ENCODE data around the gene CELSR3. TPM values are rescaled to one million over a fixed set of nuclear protein-coding genes. Genes with fewer than 3 reads are reported as not detected.

The CELSR3 gene
- total RNA-seq, 2 experiments from 2014 or later: 4.9 to 5.0 TPM

GRCh38 chr3:48588230-48588629, 74.5 kb downstream of the CELSR3 start:
- no peaks in the 10 kb centered on the region for H3K36me3 Mint-ChIP-seq (ENCODE audit: low read depth)
- Histone ChIP-seq H3K9me3 (ENCODE audit: control insufficient read depth in 1 of 2, insufficient read depth in 1 of 2, low read length in 2 of 2) (peaks cover 0 to 3% of the 10 kb centered on the region in 2 experiments), H3K36me3 (ENCODE audit: insufficient read depth, low read length) (no peaks in the 10 kb centered on the region), H3K4me3 (ENCODE audit: low read length) (no peak overlapping the region), H3K4me1 (ENCODE audit: insufficient read depth, low read length) (no peaks in the 10 kb centered on the region), H3K27ac (ENCODE audit: low read depth in 1 of 2, low read length in 2 of 2) (no peak overlapping the region), H3K27me3 (ENCODE audit: control insufficient read depth in 1 of 2, insufficient read depth in 2 of 2, low read length in 2 of 2) (peaks cover 4 to 10% of the 10 kb centered on the region in 2 experiments)
- DNase-seq (no peak), ATAC-seq (ENCODE audit: poor library complexity) (no peak)
- H3K27ac Mint-ChIP-seq: no peak overlapping the region
- TF ChIP-seq CTCF (IDR thresholded peaks at IDR 0.05): no peak
- peaks cover 43% of the 10 kb centered on the region for H3K27me3 Mint-ChIP-seq
- H3K4me1 Mint-ChIP-seq (ENCODE audit: low read depth): no peaks in the 10 kb centered on the region
- H3K4me3 Mint-ChIP-seq: no peak overlapping the region
- POLR2A ChIA-PET: no interaction called here
- CTCF ChIA-PET: no interaction called here
- no peaks in the 10 kb centered on the region for H3K9me3 Mint-ChIP-seq
- intact Hi-C loops (cut with DNase I, micrococcal nuclease): no loop called here

- no peak for DNase-seq
- H3K36me3 ChIP-seq (ENCODE audit: insufficient read depth, low read length): no peaks in the 10 kb centered on the region
- Mint-ChIP-seq H3K27me3 (peaks cover 39% of the 10 kb centered on the region), H3K27ac (no peak overlapping the region), H3K9me3 (no peaks in the 10 kb centered on the region), H3K36me3 (ENCODE audit: low read depth) (no peaks in the 10 kb centered on the region), H3K4me3 (no peak overlapping the region), H3K4me1 (ENCODE audit: low read depth) (no peaks in the 10 kb centered on the region)
- intact Hi-C loops (cut with DNase I, micrococcal nuclease): no loop called here
- H3K9me3 ChIP-seq (ENCODE audit: control insufficient read depth in 1 of 2, insufficient read depth in 1 of 2, low read length in 2 of 2): peaks cover 0 to 3% of the 10 kb centered on the region in 2 experiments
- no peak overlapping the region for H3K27ac ChIP-seq (ENCODE audit: low read depth in 1 of 2, low read length in 2 of 2)
- no peaks in the 10 kb centered on the region for H3K4me1 ChIP-seq (ENCODE audit: insufficient read depth, low read length)
- no peak for TF ChIP-seq CTCF (IDR thresholded peaks at IDR 0.05)
- ChIA-PET CTCF (no interaction called here), POLR2A (no interaction called here)
- H3K4me3 ChIP-seq (ENCODE audit: low read length): no peak overlapping the region
- ATAC-seq (ENCODE audit: poor library complexity): no peak
- H3K27me3 ChIP-seq (ENCODE audit: control insufficient read depth in 1 of 2, insufficient read depth in 2 of 2, low read length in 2 of 2): peaks cover 4 to 5% of the 10 kb centered on the region in 2 experiments
These were observed 75.0 kb downstream of the CELSR3 start for GRCh38 chr3:48587686-48588085.

Small RNAs within 50 kb of the gene (microRNA-seq; reads per million reads assigned to microRNA genes)
- gene MIR4793 (ENCODE audit: borderline microRNAs expressed, borderline replicate concordance): not detected

Other genes with a start within 250 kb of the CELSR3 start
- 1 to 10 TPM; 1.1 to 2.0 TPM for gene PLXNB1, start 232.8 kb downstream of the CELSR3 start, total RNA-seq
- gene CCDC51, start 222.8 kb downstream of the CELSR3 start, total RNA-seq: 1 to 10 TPM; 5.5 to 5.8 TPM
- 100 to 1,000 TPM; 289 to 297 TPM for gene TMA7, start 222.6 kb downstream of the CELSR3 start, total RNA-seq
- 10 to 100 TPM in 1 of 2 experiments, 1 to 10 TPM in 1; 8.8 to 10.3 TPM for gene ATRIP, start 216.1 kb downstream of the CELSR3 start, total RNA-seq
- 100 to 1,000 TPM; 102 to 109 TPM for gene SHISA5, start 158.7 kb downstream of the CELSR3 start, total RNA-seq
- gene PFKFB4, start 106.1 kb downstream of the CELSR3 start, total RNA-seq: 1 to 10 TPM in 1 of 2 experiments, under 1 TPM in 1; 0.98 to 2.5 TPM
- gene UCN2, start 99.1 kb downstream of the CELSR3 start, total RNA-seq: not detected
- gene COL7A1, start 67.6 kb downstream of the CELSR3 start, total RNA-seq: under 1 TPM; 0.73 to 0.93 TPM
- gene UQCRC1, start 53.2 kb downstream of the CELSR3 start, total RNA-seq: 10 to 100 TPM; 74.1 to 75.5 TPM
- gene TMEM89, start 41.1 kb downstream of the CELSR3 start, total RNA-seq: not detected
- 10 to 100 TPM; 13.5 to 14.4 TPM for gene SLC26A6, start 27.4 kb downstream of the CELSR3 start, total RNA-seq
- 10 to 100 TPM in 1 of 2 experiments, 1 to 10 TPM in 1; 9.7 to 10.8 TPM for gene NCKIPSD, start 23.0 kb upstream of the CELSR3 start, total RNA-seq
- 100 to 1,000 TPM in 1 of 2 experiments, 10 to 100 TPM in 1; 97.2 to 121 TPM for gene IP6K2, start 54.3 kb upstream of the CELSR3 start, total RNA-seq
- 10 to 100 TPM; 47.4 to 48.3 TPM for gene PRKAR2A, start 185.0 kb upstream of the CELSR3 start, total RNA-seq
- under 1 TPM; 0.41 to 0.78 TPM for gene SLC25A20, start 236.0 kb upstream of the CELSR3 start, total RNA-seq